Adipose tissue (tissue), 3 donors: Measurements from ENCODE around the gene SPO11. TPM values are rescaled to one million over a fixed set of nuclear protein-coding genes. Genes with fewer than 3 reads are reported as not detected.

ENCODE experiments used
- H3K27ac ChIP-seq: one replicate; pipeline ENCODE4 v1.5.1; 2013; ENCODE audit warnings: low read depth, low read length
- WGBS, 3 donors: extraction: QIAGEN DNeasy Blood & Tissue Kit; methylation state at CpG; one replicate each; pipeline ENCODE4 v1.1.7; 2013; 5-methylcytosine and 5-hydroxymethylcytosine counted together
- polyA plus RNA-seq, 3 donors: library from polyadenylated mRNA; stranded (reverse); fragments of 200-250 nt; gene quantifications; one replicate each; pipeline ENCODE4 v1.2.3, GENCODE V29; 2013
- donor health status: healthy with polysubstance abuse.
- donor health status: Bipolar disorder and iron deficiency.
- donor health status: healthy.

SPO11 gene
- polyA plus RNA-seq, 3 donors = not detected

GRCh38 chr20:57383447-57384347 is 54.1 kb downstream of the SPO11 start:
- no peak overlapping the region for H3K27ac ChIP-seq
- WGBS, 3 donors = 81 to 91% (median 85%) methylated on average over 20 of the region's 20 CpGs

GRCh38 chr20:57384486-57384885 is 54.9 kb downstream of the SPO11 start:
- WGBS, 3 donors = 91 to 92% (median 92%) methylated on average over 8 of the region's 8 CpGs
- no peak overlapping the region for H3K27ac ChIP-seq

- 80 to 87% (median 83%) methylated on average over 29 of the region's 29 CpGs for WGBS, 3 donors
These were observed 55.6 kb downstream of the SPO11 start for GRCh38 chr20:57384953-57385761.

GRCh38 chr20:57385940-57386339 is 56.3 kb downstream of the SPO11 start:
- no peak overlapping the region for H3K27ac ChIP-seq
- WGBS, 3 donors = 95 to 99% (median 97%) methylated on average over 6 of the region's 6 CpGs

More at GRCh38 chr20:57384953-57385761, 55.6 kb downstream of the SPO11 start:
- H3K27ac ChIP-seq = no peak overlapping the region

- 90 to 99% (median 98%) methylated on average over 4 of the region's 4 CpGs for WGBS, 3 donors
These were observed 57.2 kb downstream of the SPO11 start for GRCh38 chr20:57386762-57387161.

GRCh38 chr20:57387463-57387862 is 57.9 kb downstream of the SPO11 start:
- no peak overlapping the region for H3K27ac ChIP-seq
- 93 to 96% (median 94%) methylated on average over 8 of the region's 8 CpGs for WGBS, 3 donors

More at GRCh38 chr20:57386762-57387161, 57.2 kb downstream of the SPO11 start:
- H3K27ac ChIP-seq = no peak overlapping the region

- no peak overlapping the region for H3K27ac ChIP-seq
- 68 to 85% (median 84%) methylated on average over 7 of the region's 7 CpGs for WGBS, 3 donors
These were observed 58.4 kb downstream of the SPO11 start for GRCh38 chr20:57387945-57388371.

- no peak overlapping the region for H3K27ac ChIP-seq
- WGBS, 3 donors = 2 to 8% (median 6%) methylated on average over 40 to 57 of the region's 57 CpGs
These were observed 59.5 kb downstream of the SPO11 start for GRCh38 chr20:57388953-57389694.

GRCh38 chr20:57389695-57390603 is 60.3 kb downstream of the SPO11 start:
- no peak overlapping the region for H3K27ac ChIP-seq
- 24 to 57% (median 33%) methylated on average over 51 to 52 of the region's 52 CpGs for WGBS, 3 donors

GRCh38 chr20:57390604-57391438 is 61.2 kb downstream of the SPO11 start, which contains the start of gene RBM38:
Gene RBM38 (plus strand): TSS chr20:57391396. CDS start chr20:57391582, 186 bp downstream.
- H3K27ac ChIP-seq = no peak within 1 kb of the TSS
- 23 to 39% (median 24%) methylated on average over 52 to 78 of the region's 78 CpGs for WGBS, 3 donors

GRCh38 chr20:57391439-57392301 is 62.1 kb downstream of the SPO11 start:
- WGBS, 3 donors = 2 to 4% (median 2%) methylated on average over 54 to 95 of the region's 98 CpGs
- no peak overlapping the region for H3K27ac ChIP-seq

GRCh38 chr20:57392512-57393271 is 63.1 kb downstream of the SPO11 start:
- WGBS, 3 donors = 50 to 60% (median 51%) methylated on average over 31 to 33 of the region's 33 CpGs
- no peak overlapping the region for H3K27ac ChIP-seq
